Ishikawa (cell line): ENCODE data around the gene NDUFB2.

ENCODE experiments used
- CEBPB ChIP-seq: IDR thresholded peaks from 2 replicates; pipeline ENCODE4 v1.6.1; 2012
- EGR1 ChIP-seq: IDR thresholded peaks from 2 replicates; pipeline ENCODE4 v1.6.1; 2012
- EP300 ChIP-seq: IDR thresholded peaks from 2 replicates; pipeline ENCODE4 v1.6.1; 2012; ENCODE audit warnings: borderline replicate concordance
- FOXM1 ChIP-seq: IDR thresholded peaks from 2 replicates; pipeline ENCODE4 v1.6.1; 2012; ENCODE audit warnings: low read depth, borderline replicate concordance
- NFIC ChIP-seq: IDR thresholded peaks from 2 replicates; pipeline ENCODE4 v1.6.1; 2012
- RAD21 ChIP-seq: IDR thresholded peaks from 2 replicates; pipeline ENCODE4 v1.6.1; 2012; ENCODE audit warnings: low read depth
- TAF1 ChIP-seq: IDR thresholded peaks from 2 replicates; pipeline ENCODE4 v1.6.1; 2012; ENCODE audit warnings: low read depth, mild to moderate bottlenecking
- YY1 ChIP-seq: IDR thresholded peaks from 2 replicates; pipeline ENCODE4 v1.6.1; 2012; ENCODE audit warnings: low read depth
- ZBTB7A ChIP-seq: IDR thresholded peaks from 2 replicates; pipeline ENCODE4 v1.6.1; 2012; ENCODE audit warnings: low read depth
- TF ChIP-seq, protein P1 (sequence below): IDR thresholded peaks from 2 replicates; pipeline ENCODE4 v1.6.1; 2012; ENCODE audit warnings: low read depth, mild to moderate bottlenecking
- TF ChIP-seq, protein P2 (sequence below): IDR thresholded peaks from 2 replicates; pipeline ENCODE4 v1.6.1; 2012

DNA sequence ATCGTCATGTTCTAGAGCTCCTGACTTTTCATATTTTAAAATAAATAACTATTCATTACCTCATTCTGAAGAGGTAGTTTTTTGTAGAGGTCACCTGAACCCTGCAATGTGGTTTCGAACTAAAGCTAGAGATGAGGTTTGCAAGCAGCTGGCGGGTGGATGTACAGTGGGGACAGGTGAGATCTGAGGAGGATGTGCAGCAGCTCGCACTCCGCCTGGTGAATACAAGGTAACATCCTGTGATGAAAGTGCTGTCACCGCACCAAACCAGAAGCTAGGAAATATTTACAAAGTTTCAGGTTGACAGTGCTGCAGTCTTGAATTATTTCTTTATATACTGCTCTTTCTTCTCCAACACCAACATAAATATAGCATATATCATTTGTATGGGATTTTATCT, 26.5 kb downstream of the NDUFB2 start:
- TF ChIP-seq FOXM1 (no peak), TAF1 (no peak), RAD21 (no peak), YY1 (no peak), CEBPB (no peak), EGR1 (no peak), EP300 (no peak), NFIC (no peak), ZBTB7A (no peak)
- TF ChIP-seq, protein P1, sequence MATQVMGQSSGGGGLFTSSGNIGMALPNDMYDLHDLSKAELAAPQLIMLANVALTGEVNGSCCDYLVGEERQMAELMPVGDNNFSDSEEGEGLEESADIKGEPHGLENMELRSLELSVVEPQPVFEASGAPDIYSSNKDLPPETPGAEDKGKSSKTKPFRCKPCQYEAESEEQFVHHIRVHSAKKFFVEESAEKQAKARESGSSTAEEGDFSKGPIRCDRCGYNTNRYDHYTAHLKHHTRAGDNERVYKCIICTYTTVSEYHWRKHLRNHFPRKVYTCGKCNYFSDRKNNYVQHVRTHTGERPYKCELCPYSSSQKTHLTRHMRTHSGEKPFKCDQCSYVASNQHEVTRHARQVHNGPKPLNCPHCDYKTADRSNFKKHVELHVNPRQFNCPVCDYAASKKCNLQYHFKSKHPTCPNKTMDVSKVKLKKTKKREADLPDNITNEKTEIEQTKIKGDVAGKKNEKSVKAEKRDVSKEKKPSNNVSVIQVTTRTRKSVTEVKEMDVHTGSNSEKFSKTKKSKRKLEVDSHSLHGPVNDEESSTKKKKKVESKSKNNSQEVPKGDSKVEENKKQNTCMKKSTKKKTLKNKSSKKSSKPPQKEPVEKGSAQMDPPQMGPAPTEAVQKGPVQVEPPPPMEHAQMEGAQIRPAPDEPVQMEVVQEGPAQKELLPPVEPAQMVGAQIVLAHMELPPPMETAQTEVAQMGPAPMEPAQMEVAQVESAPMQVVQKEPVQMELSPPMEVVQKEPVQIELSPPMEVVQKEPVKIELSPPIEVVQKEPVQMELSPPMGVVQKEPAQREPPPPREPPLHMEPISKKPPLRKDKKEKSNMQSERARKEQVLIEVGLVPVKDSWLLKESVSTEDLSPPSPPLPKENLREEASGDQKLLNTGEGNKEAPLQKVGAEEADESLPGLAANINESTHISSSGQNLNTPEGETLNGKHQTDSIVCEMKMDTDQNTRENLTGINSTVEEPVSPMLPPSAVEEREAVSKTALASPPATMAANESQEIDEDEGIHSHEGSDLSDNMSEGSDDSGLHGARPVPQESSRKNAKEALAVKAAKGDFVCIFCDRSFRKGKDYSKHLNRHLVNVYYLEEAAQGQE, result no peak
- TF ChIP-seq, protein P2, sequence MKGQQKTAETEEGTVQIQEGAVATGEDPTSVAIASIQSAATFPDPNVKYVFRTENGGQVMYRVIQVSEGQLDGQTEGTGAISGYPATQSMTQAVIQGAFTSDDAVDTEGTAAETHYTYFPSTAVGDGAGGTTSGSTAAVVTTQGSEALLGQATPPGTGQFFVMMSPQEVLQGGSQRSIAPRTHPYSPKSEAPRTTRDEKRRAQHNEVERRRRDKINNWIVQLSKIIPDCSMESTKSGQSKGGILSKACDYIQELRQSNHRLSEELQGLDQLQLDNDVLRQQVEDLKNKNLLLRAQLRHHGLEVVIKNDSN, result no peak
